OCI-LY1 (cell line): Measurements from ENCODE around the gene KLHL25.

Experiments used
- H2AFZ ChIP-seq: fragments of 200-600 bp; sonication (generic), shearing (Covaris generic); 2 replicates; pipeline ENCODE4 v1.6.0; 2014; ENCODE audit warnings: antibody characterized with exemption, mild to moderate bottlenecking, low read length
- H3F3A ChIP-seq: fragments of 200-600 bp; sonication (generic), shearing (Covaris generic); 2 replicates; pipeline ENCODE4 v1.6.0; 2014; ENCODE audit warnings: mild to moderate bottlenecking, antibody characterized with exemption, low read length, moderate library complexity; ENCODE audit not compliant: insufficient read depth
- H3K27ac ChIP-seq: fragments of 200-600 bp; sonication (generic); 2 replicates; pipeline ENCODE4 v1.5.1; 2014; ENCODE audit warnings: low read length, mixed run types, mild to moderate bottlenecking, low read depth; ENCODE audit not compliant: poor library complexity, severe bottlenecking
- H3K27me3 ChIP-seq: fragments of 200-600 bp; sonication (generic); 2 replicates; pipeline ENCODE4 v1.6.0; 2014; ENCODE audit warnings: antibody characterized with exemption, mild to moderate bottlenecking, low read length, moderate library complexity; ENCODE audit not compliant: insufficient read depth
- H3K36me3 ChIP-seq: fragments of 200-600 bp; sonication (generic); 2 replicates; pipeline ENCODE4 v1.6.1; 2014; ENCODE audit warnings: mild to moderate bottlenecking, antibody characterized with exemption, low read length, moderate library complexity, mixed read lengths; ENCODE audit not compliant: insufficient read depth
- H3K4me1 ChIP-seq: fragments of 200-600 bp; sonication (generic); 2 replicates; pipeline ENCODE4 v1.5.1; 2014; ENCODE audit warnings: mild to moderate bottlenecking, low read length, moderate library complexity; ENCODE audit not compliant: insufficient read depth, severe bottlenecking
- H3K4me2 ChIP-seq: fragments of 200-600 bp; sonication (generic), shearing (Covaris generic); 2 replicates; pipeline ENCODE4 v1.6.1; 2014; ENCODE audit warnings: low read length
- H3K4me3 ChIP-seq: fragments of 200-600 bp; sonication (generic); 2 replicates; pipeline ENCODE4 v1.5.1; 2014; ENCODE audit warnings: low read length, low read depth, mild to moderate bottlenecking, mixed read lengths; ENCODE audit not compliant: poor library complexity, severe bottlenecking
- H3K79me2 ChIP-seq: fragments of 200-600 bp; shearing (Covaris generic); 2 replicates; pipeline ENCODE4 v1.6.1; 2016; ENCODE audit warnings: mixed run types, low read length, mixed read lengths; ENCODE audit not compliant: insufficient read depth
- H3K9ac ChIP-seq: fragments of 200-600 bp; sonication (generic), shearing (Covaris generic); 2 replicates; pipeline ENCODE4 v1.6.1; 2014; ENCODE audit warnings: mild to moderate bottlenecking, low read length, mixed read lengths
- H3K9me2 ChIP-seq: fragments of 200-600 bp; sonication (generic), shearing (Covaris generic); 2 replicates; pipeline ENCODE4 v1.6.1; 2014; ENCODE audit warnings: low read depth, mild to moderate bottlenecking, low read length, mixed read lengths
- H3K9me3 ChIP-seq: fragments of 200-600 bp; shearing (Covaris generic); 2 replicates; pipeline ENCODE4 v1.6.1; 2014; ENCODE audit warnings: low read length, mixed read lengths
- H4K20me1 ChIP-seq: fragments of 200-600 bp; sonication (generic), shearing (Covaris generic); 2 replicates; pipeline ENCODE4 v1.6.0; 2016; ENCODE audit warnings: mild to moderate bottlenecking, low read length; ENCODE audit not compliant: insufficient read depth
- CTCF ChIP-seq: fragments of 200-600 bp; sonication (generic), shearing (Covaris generic); IDR thresholded peaks from 2 replicates; pipeline ENCODE4 v1.5.1; 2017; ENCODE audit warnings: mild to moderate bottlenecking, antibody characterized with exemption, low read length, moderate library complexity, mixed read lengths
- EZH2 ChIP-seq: fragments of 200-600 bp; sonication (generic), shearing (Covaris generic); IDR thresholded peaks from 2 replicates; pipeline ENCODE4 v1.8.0; 2017; ENCODE audit warnings: borderline replicate concordance, mixed run types, mild to moderate bottlenecking, antibody characterized with exemption, low read length, moderate library complexity, mixed read lengths

KLHL25 gene

GRCh38 chr15:85758655-85758978 is 36.1 kb downstream of the KLHL25 start:
- TF ChIP-seq CTCF (no peak), EZH2 (no peak)
- no peaks in the 10 kb centered on the region for H3K79me2 ChIP-seq
- no peak overlapping the region for H3K9ac ChIP-seq
- no peaks in the 10 kb centered on the region for H3K27me3 ChIP-seq
- no peaks in the 10 kb centered on the region for H4K20me1 ChIP-seq
- H3K4me1 ChIP-seq: no peaks in the 10 kb centered on the region
- no peaks in the 10 kb centered on the region for H3K36me3 ChIP-seq
- H3K9me2 ChIP-seq: no peaks in the 10 kb centered on the region
- no peak overlapping the region for H3K4me2 ChIP-seq
- no peak overlapping the region for H3K27ac ChIP-seq
- no peak overlapping the region for H3K4me3 ChIP-seq
- H3K9me3 ChIP-seq: no peaks in the 10 kb centered on the region
- H3F3A ChIP-seq: no peaks in the 10 kb centered on the region
- no peak overlapping the region for H2AFZ ChIP-seq

- Histone ChIP-seq H4K20me1 (no peaks in the 10 kb centered on the region), H3K4me2 (no peak overlapping the region), H3K4me3 (no peak overlapping the region), H3K27ac (no peak overlapping the region), H3K79me2 (no peaks in the 10 kb centered on the region), H3K9ac (no peak overlapping the region), H3K4me1 (no peaks in the 10 kb centered on the region), H3K27me3 (no peaks in the 10 kb centered on the region), H3F3A (no peaks in the 10 kb centered on the region), H3K36me3 (no peaks in the 10 kb centered on the region), H3K9me3 (no peaks in the 10 kb centered on the region), H3K9me2 (no peaks in the 10 kb centered on the region), H2AFZ (no peak overlapping the region)
- no peak for TF ChIP-seq CTCF
- no peak for TF ChIP-seq EZH2
Measured at GRCh38 chr15:85757939-85758654, 36.6 kb downstream of the KLHL25 start.

GRCh38 chr15:85757073-85757938 is 37.4 kb downstream of the KLHL25 start:
- Histone ChIP-seq H3K4me1 (no peaks in the 10 kb centered on the region), H3K9ac (no peak overlapping the region), H4K20me1 (no peaks in the 10 kb centered on the region), H3K9me2 (no peaks in the 10 kb centered on the region), H3K79me2 (no peaks in the 10 kb centered on the region), H3K27ac (no peak overlapping the region), H3K9me3 (no peaks in the 10 kb centered on the region), H3K4me3 (no peak overlapping the region), H3K4me2 (no peak overlapping the region), H3F3A (no peaks in the 10 kb centered on the region), H2AFZ (no peak overlapping the region), H3K36me3 (no peaks in the 10 kb centered on the region), H3K27me3 (no peaks in the 10 kb centered on the region)
- TF ChIP-seq CTCF (no peak), EZH2 (no peak)
